GM12891 (cell line): ENCODE data around the gene RSPH1.

Experiments
- DNase-seq: peaks from one replicate; pipeline ENCODE4 v3.0.0; 2011; ENCODE audit warnings: low spot score; ENCODE audit not compliant: insufficient read length
- FAIRE-seq: peaks from 2 replicates; lab custom pipeline; 2011; peaks lifted over from hg19 to GRCh38; lab: Jason Lieb, UNC
- PAX5 ChIP-seq: IDR thresholded peaks from 2 replicates; pipeline ENCODE4 v1.6.1; 2011; ENCODE audit warnings: low read length, moderate library complexity, mild to moderate bottlenecking; ENCODE audit not compliant: insufficient read depth, severe bottlenecking
- POLR2A ChIP-seq: IDR thresholded peaks from 2 replicates; pipeline ENCODE4 v1.6.1; 2011; ENCODE audit warnings: low read depth, low read length, control low read depth
- POLR2AphosphoS5 ChIP-seq: IDR thresholded peaks from 2 replicates; pipeline ENCODE4 v1.6.1; 2011; ENCODE audit warnings: low read depth, low read length, control low read depth
- POU2F2 ChIP-seq: IDR thresholded peaks from 2 replicates; pipeline ENCODE4 v1.6.1; 2011; ENCODE audit warnings: low read depth, mild to moderate bottlenecking, control low read depth, low read length, moderate library complexity
- SPI1 ChIP-seq: IDR thresholded peaks from 2 replicates; pipeline ENCODE4 v1.6.1; 2011; ENCODE audit warnings: low read depth, low read length, control low read depth
- TAF1 ChIP-seq: IDR thresholded peaks from 2 replicates; pipeline ENCODE4 v1.6.1; 2011; ENCODE audit warnings: low read depth, low read length, control low read depth

The RSPH1 gene

DNA sequence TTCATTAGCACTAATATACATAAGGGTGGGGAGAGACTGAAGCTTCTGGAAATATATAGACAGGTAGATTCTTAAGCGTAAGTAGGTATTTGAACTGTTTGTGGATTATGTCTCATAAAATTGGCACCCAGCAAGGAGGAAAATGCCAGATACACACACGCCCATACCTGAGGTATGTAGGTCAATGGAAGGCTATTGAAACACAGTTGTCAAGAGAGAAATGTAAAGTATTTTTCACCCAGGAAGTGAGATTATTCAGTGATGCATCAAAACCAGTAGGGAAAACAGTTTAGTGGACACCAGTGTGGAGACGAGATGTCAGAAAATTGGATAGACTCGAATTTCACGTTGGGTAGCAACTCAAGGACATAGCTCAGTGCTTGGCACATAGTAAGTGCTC, 4.7 kb upstream of the RSPH1 start:
- no peak for TF ChIP-seq POU2F2
- no peak for TF ChIP-seq SPI1
- TF ChIP-seq TAF1, result no peak
- no peak for TF ChIP-seq POLR2AphosphoS5
- no peak for TF ChIP-seq POLR2A
- no peak for TF ChIP-seq PAX5
- DNase-seq (no peak), FAIRE-seq (no peak)

- TF ChIP-seq POLR2A (no peak), TAF1 (no peak), SPI1 (no peak), PAX5 (no peak), POU2F2 (no peak), POLR2AphosphoS5 (no peak)
- DNase-seq (no peak), FAIRE-seq (no peak)
Observed at GRCh38 chr21:42500225-42500624, 4.2 kb upstream of the RSPH1 start.

- TF ChIP-seq TAF1, result no peak
- TF ChIP-seq PAX5, result no peak
- TF ChIP-seq POU2F2, result no peak
- no peak for TF ChIP-seq SPI1
- TF ChIP-seq POLR2AphosphoS5, result no peak
- no peak for TF ChIP-seq POLR2A
- DNase-seq, result no peak
- no peak for FAIRE-seq
Observed at GRCh38 chr21:42499444-42500112, 3.6 kb upstream of the RSPH1 start.

- DNase-seq (no peak), FAIRE-seq (no peak)
- TF ChIP-seq POLR2A, result no peak
- TF ChIP-seq POLR2AphosphoS5, result no peak
- TF ChIP-seq SPI1, result no peak
- TF ChIP-seq PAX5, result no peak
- no peak for TF ChIP-seq POU2F2
- TF ChIP-seq TAF1, result no peak
Observed at GRCh38 chr21:42498012-42498411, 2.0 kb upstream of the RSPH1 start.

DNA sequence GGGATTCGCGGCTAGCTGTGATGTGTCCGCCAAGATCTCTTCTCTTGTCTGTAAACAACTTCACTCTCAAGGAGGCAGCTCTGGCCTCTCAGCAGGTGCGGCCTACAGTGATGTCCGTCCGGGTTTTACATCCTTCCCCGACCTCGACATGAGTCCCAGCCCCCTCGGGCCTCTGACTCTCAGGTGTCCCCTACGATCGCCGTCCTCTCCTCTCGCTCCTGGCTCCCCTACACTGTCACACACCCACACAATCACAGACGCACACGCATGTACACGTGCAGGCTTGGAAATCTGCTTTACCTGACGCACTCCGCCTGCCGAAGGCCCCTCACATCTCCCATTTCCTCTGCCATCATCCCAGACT, 797 bp upstream of the RSPH1 start:
- no peak for DNase-seq
- no peak for TF ChIP-seq TAF1
- TF ChIP-seq SPI1, result no peak
- TF ChIP-seq PAX5, result no peak
- TF ChIP-seq POLR2AphosphoS5, result no peak
- no peak for TF ChIP-seq POU2F2
- TF ChIP-seq POLR2A, result no peak
- peak; percentile 51 for FAIRE-seq

DNA sequence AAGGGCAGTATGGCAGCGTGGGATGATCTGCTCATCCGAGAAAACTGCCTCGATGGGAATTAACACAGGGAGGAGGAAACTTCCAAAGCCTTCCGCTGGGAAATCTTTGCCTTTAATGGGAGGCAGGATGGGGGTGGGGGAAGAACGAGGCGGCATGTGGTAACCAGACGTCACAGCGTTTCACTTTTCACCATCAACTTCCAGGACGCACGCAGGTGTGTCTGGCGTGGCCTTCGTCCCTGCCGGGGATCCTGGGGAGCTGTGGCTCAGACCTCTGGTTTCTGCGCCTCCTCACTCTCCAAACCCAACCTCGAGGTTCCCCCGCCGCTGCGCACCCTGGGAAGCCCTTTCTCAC, 282 bp downstream of the RSPH1 start:
- no peak for FAIRE-seq
- DNase-seq, result no peak
- TF ChIP-seq PAX5 (no peak), SPI1 (no peak), POLR2A (no peak), POLR2AphosphoS5 (no peak), TAF1 (no peak), POU2F2 (no peak)

- FAIRE-seq, result no peak
- no peak for TF ChIP-seq SPI1
- no peak for TF ChIP-seq POLR2A
- no peak for TF ChIP-seq POU2F2
- no peak for TF ChIP-seq POLR2AphosphoS5
- TF ChIP-seq PAX5, result no peak
- no peak for TF ChIP-seq TAF1
- DNase-seq, result no peak
Observed at GRCh38 chr21:42495027-42495426, 997 bp downstream of the RSPH1 start.

DNA sequence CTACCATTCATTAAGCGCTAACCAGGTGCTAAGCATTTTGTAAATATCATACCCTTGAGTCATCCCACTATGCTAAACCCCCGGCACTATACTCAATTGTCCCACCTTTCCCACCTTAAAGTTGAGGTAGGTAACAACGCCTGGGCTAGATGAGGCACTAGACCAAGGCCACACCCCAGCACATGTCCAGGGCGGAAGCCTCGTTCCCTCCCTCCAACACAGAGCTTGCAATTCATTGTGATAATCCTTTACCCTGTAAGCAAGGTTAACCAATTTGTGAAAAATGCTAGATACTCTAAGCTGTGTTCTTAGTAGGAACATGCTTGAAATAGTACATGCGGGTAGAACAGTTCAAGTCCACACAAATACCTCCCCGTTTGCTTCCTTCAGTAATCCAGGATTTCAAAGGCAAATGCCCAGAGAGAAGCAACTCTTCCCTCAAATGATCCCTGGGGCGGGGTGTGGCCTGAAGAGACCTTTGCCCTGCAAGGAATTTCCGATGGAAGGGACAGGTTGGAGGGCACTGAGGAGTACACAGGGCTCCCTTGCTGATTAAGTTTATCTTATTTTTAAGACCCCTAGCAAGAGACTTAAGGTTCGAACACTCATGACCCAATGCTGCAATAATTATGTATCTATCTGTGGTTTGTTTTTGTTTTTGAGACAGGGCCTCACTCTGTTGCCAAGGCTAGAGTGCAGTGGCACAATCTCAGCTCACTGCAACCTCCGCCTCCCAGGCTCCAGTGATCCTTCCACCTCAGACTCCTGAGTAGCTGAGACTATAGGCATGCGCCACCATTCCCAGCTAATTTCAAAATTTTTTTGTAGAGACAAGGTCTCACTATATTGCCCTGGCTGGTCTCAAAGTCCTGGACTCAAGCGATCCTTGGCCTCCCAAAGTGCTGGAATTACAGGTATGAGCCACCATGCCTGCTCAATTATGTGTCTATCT, 2.6 kb downstream of the RSPH1 start:
- TF ChIP-seq PAX5, result no peak
- TF ChIP-seq TAF1, result no peak
- TF ChIP-seq POLR2A, result no peak
- no peak for TF ChIP-seq POU2F2
- TF ChIP-seq SPI1, result no peak
- no peak for TF ChIP-seq POLR2AphosphoS5
- DNase-seq, result no peak
- FAIRE-seq, result no peak

GRCh38 chr21:42492201-42492600, 3.8 kb downstream of the RSPH1 start:
- TF ChIP-seq POLR2AphosphoS5, result no peak
- no peak for TF ChIP-seq TAF1
- TF ChIP-seq SPI1, result no peak
- TF ChIP-seq PAX5, result no peak
- no peak for TF ChIP-seq POLR2A
- TF ChIP-seq POU2F2, result no peak
- FAIRE-seq, result no peak
- no peak for DNase-seq

GRCh38 chr21:42491328-42491727, 4.7 kb downstream of the RSPH1 start:
- FAIRE-seq (no peak), DNase-seq (no peak)
- TF ChIP-seq POLR2A, result no peak
- TF ChIP-seq POLR2AphosphoS5, result no peak
- no peak for TF ChIP-seq SPI1
- TF ChIP-seq TAF1, result no peak
